Activated B cell treated with CpG ODN at 0.5 μM for 24 hours (primary cell): ENCODE results near the gene KREMEN1. TPM values are rescaled to one million over a fixed set of nuclear protein-coding genes. Genes with fewer than 3 reads are reported as not detected.

Source experiments
- ATAC-seq: fragments of 200-7000 bp; cut with Tn5 transposase; one replicate; pipeline ENCODE4 v1.10.0; 2021; ENCODE audit warnings: low read depth, mild to moderate bottlenecking, moderate library complexity
- CTCF ChIA-PET: fragments of 350-600 bp; sonication (Branson Sonifier 250); formaldehyde crosslinking; loops from one replicate; lab custom pipeline; 2021; ENCODE audit warnings: antibody characterized with exemption; lab: Charles Lee
- POLR2A ChIA-PET: fragments of 350-600 bp; sonication (Branson Sonifier 250); formaldehyde crosslinking; loops from one replicate; lab custom pipeline; 2021; ENCODE audit warnings: antibody characterized with exemption; lab: Charles Lee
- DNase-seq: peaks from one replicate; pipeline ENCODE4 v3.0.0; 2022
- H3K27ac Mint-ChIP-seq: one replicate; pipeline ENCODE4 v1.8.0; 2020; ENCODE audit warnings: mixed read lengths
- H3K27me3 Mint-ChIP-seq: one replicate; pipeline ENCODE4 v1.8.0; 2021; ENCODE audit warnings: mixed read lengths
- H3K36me3 Mint-ChIP-seq: one replicate; pipeline ENCODE4 v1.8.0; 2021; ENCODE audit warnings: low read depth, mixed read lengths
- H3K4me1 Mint-ChIP-seq: one replicate; pipeline ENCODE4 v1.8.0; 2021; ENCODE audit warnings: mixed read lengths
- H3K4me3 Mint-ChIP-seq: one replicate; pipeline ENCODE4 v1.8.0; 2020; ENCODE audit warnings: mild to moderate bottlenecking, mixed read lengths
- H3K9me3 Mint-ChIP-seq: one replicate; pipeline ENCODE4 v1.8.0; 2020; ENCODE audit warnings: mixed read lengths
- CTCF ChIP-seq: fragments of 200-600 bp; IDR thresholded peaks from one replicate; pipeline ENCODE4 v1.8.0; 2022; ENCODE audit warnings: antibody characterized with exemption, mild to moderate bottlenecking
- intact Hi-C: fragments of 100-400 bp; cut with micrococcal nuclease; formaldehyde crosslinking; loops from one replicate; pipeline ENCODE4 v1.15.1; 2024
- total RNA-seq: library from RNA; stranded (reverse); gene quantifications from 2 replicates; pipeline ENCODE4 v1.2.3, GENCODE V29; 2022

The KREMEN1 gene
- total RNA-seq, 1 donor from 2014 or later, result not detected

- H3K27ac Mint-ChIP-seq, result no peak overlapping the region
- no peaks in the 10 kb centered on the region for H3K9me3 Mint-ChIP-seq
- no peak for ATAC-seq
- H3K36me3 Mint-ChIP-seq, result no peaks in the 10 kb centered on the region
- H3K4me3 Mint-ChIP-seq, result peak overlapping the region; percentile 72
- TF ChIP-seq CTCF, result no peak
- intact Hi-C loops, result loop anchor here (1.0 to 10.0 kb wide), 6 partner anchors 96 to 329 kb away; partner anchors contain the start of genes CHEK2, EMID1, EWSR1 and HSCB
- peak; percentile 30 for DNase-seq
- H3K27me3 Mint-ChIP-seq, result peaks cover 58% of the 10 kb centered on the region
- peaks cover 27% of the 10 kb centered on the region for H3K4me1 Mint-ChIP-seq
- POLR2A ChIA-PET, result no interaction called here
- CTCF ChIA-PET, result no interaction called here
Measured at GRCh38 chr22:29071261-29072045, 1.4 kb upstream of the KREMEN1 start.

- intact Hi-C loops, result loop anchor here (1.0 to 10.0 kb wide), 6 partner anchors 95 to 330 kb away; partner anchors contain the start of genes CHEK2, EMID1, EWSR1 and HSCB
- Mint-ChIP-seq H3K27ac (no peak overlapping the region), H3K36me3 (no peaks in the 10 kb centered on the region), H3K4me3 (peak overlapping the region; percentile 72), H3K27me3 (peaks cover 59% of the 10 kb centered on the region), H3K4me1 (peaks cover 25% of the 10 kb centered on the region), H3K9me3 (no peaks in the 10 kb centered on the region)
- ChIA-PET CTCF (no interaction called here), POLR2A (no interaction called here)
- peak; percentile 99 for ATAC-seq
- peak; percentile 76 for DNase-seq
- TF ChIP-seq CTCF, result no peak
Measured at GRCh38 chr22:29072193-29072978, 449 bp upstream of the KREMEN1 start.

GRCh38 chr22:29073618-29074275, 912 bp downstream of the KREMEN1 start:
- no peaks in the 10 kb centered on the region for H3K9me3 Mint-ChIP-seq
- peaks cover 59% of the 10 kb centered on the region for H3K27me3 Mint-ChIP-seq
- peak; percentile 24 for DNase-seq
- no peaks in the 10 kb centered on the region for H3K36me3 Mint-ChIP-seq
- H3K4me3 Mint-ChIP-seq, result peak overlapping the region; percentile 56
- intact Hi-C loops, result loop anchor here (5.0 to 10.0 kb wide), 5 partner anchors 94 to 331 kb away; partner anchors contain the start of genes CHEK2, EMID1, EWSR1 and HSCB
- ATAC-seq, result no peak
- peaks cover 25% of the 10 kb centered on the region for H3K4me1 Mint-ChIP-seq
- ChIA-PET CTCF (no interaction called here), POLR2A (no interaction called here)
- H3K27ac Mint-ChIP-seq, result no peak overlapping the region
- TF ChIP-seq CTCF, result no peak

- POLR2A ChIA-PET, result no interaction called here
- ATAC-seq, result no peak
- peaks cover 25% of the 10 kb centered on the region for H3K4me1 Mint-ChIP-seq
Measured at GRCh38 chr22:29074276-29074772, 1.5 kb downstream of the KREMEN1 start.

More at GRCh38 chr22:29074276-29074772, 1.5 kb downstream of the KREMEN1 start:
- peaks cover 58% of the 10 kb centered on the region for H3K27me3 Mint-ChIP-seq
- H3K36me3 Mint-ChIP-seq, result no peaks in the 10 kb centered on the region
- peak overlapping the region; percentile 41 for H3K4me3 Mint-ChIP-seq
- no peak for TF ChIP-seq CTCF
- no peak overlapping the region for H3K27ac Mint-ChIP-seq
- CTCF ChIA-PET, result no interaction called here
- H3K9me3 Mint-ChIP-seq, result no peaks in the 10 kb centered on the region
- DNase-seq, result no peak
- intact Hi-C loops, result loop anchor here (5.0 to 10.0 kb wide), 5 partner anchors 93 to 332 kb away; partner anchors contain the start of genes CHEK2, EMID1, EWSR1 and HSCB
